GM12892 (cell line): ENCODE results near the gene PLEKHG3.

Experiments
- POLR2A ChIP-seq: IDR thresholded peaks from 2 replicates; pipeline ENCODE4 v1.6.1; 2011; ENCODE audit warnings: low read depth, low read length, control low read depth
- POLR2AphosphoS5 ChIP-seq: IDR thresholded peaks from 2 replicates; pipeline ENCODE4 v1.6.1; 2011; ENCODE audit warnings: low read depth, low read length, control low read depth
- TAF1 ChIP-seq: IDR thresholded peaks from 2 replicates; pipeline ENCODE4 v1.6.1; 2011; ENCODE audit warnings: low read depth, mild to moderate bottlenecking, control low read depth, low read length, borderline replicate concordance

DNA sequence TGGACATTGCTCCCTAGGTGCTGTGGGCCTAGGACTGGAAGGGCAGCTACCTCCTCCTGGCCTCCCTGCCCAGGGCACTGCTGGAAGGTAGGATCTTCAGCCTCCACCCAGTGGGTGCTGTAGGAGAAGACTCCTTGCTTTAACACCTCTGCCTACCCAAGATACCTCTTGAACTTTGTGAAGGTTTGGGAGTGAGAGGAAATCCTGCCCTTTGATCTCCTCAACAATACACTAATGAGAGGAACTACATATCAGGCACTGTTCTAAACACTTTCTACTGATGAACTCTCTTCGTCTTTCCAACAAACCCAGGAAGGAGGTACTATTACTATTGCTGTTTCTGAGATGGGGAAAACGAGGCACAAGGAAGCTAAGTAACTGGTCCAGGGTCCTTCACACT lies 66.9 kb downstream of the PLEKHG3 start:
- TF ChIP-seq POLR2A, result no peak
- TF ChIP-seq POLR2AphosphoS5, result no peak
- no peak for TF ChIP-seq TAF1
